T-cell (primary cell): ENCODE data around the gene MSN. TPM values are rescaled to one million over a fixed set of nuclear protein-coding genes. Genes with fewer than 3 reads are reported as not detected.

Experiments used
- ATAC-seq, 4 experiments: fragments of 200-7000 bp in 3 of 4; fragments of 150-1000 bp in 1 of 4; cut with Tn5 transposase; replicated peaks in 1 of 4; 1 replicate in 3 of 4; 2 replicates in 1 of 4; pipeline ENCODE4 v1.10.0; 2021; ENCODE audit warnings: moderate library complexity in 3 of 4, mild to moderate bottlenecking in 2 of 4, moderate number of reproducible peaks in 1 of 4
- CTCF ChIA-PET, 2 donors: fragments of 300-600 bp; sonication (Branson Sonifier 250); formaldehyde crosslinking; loops; one replicate each; lab custom pipeline; 2022; ENCODE audit warnings: antibody characterized with exemption in 2 of 2; lab: Charles Lee
- POLR2A ChIA-PET, 2 donors: fragments of 300-600 bp; sonication (Branson Sonifier 250); formaldehyde crosslinking; loops; one replicate each; lab custom pipeline; 2022; ENCODE audit warnings: antibody characterized with exemption in 2 of 2; lab: Charles Lee
- DNase-seq, 35 experiments: peaks; one replicate each; pipeline versions ENCODE4 v3.0.0 to v3.0.0-alpha.2; 2013 to 2023
- H3K27ac ChIP-seq: one replicate; pipeline ENCODE4 v1.5.1; 2013; ENCODE audit warnings: low read length
- H3K27me3 ChIP-seq, 2 experiments: replicated peaks in 1 of 2; 1 replicate in 1 of 2; 2 replicates in 1 of 2; pipeline versions ENCODE4 v1.6.1 to v1.7.0; 2013; ENCODE audit warnings: low read length in 1 of 2, mixed read lengths in 1 of 2; ENCODE audit not compliant: control insufficient read depth in 2 of 2, insufficient read depth in 2 of 2; ENCODE audit errors: extremely low read depth in 1 of 2
- H3K36me3 ChIP-seq, 2 donors: 1 replicate in 1 of 2; 2 replicates in 1 of 2; pipeline versions ENCODE4 v1.6.1 to v1.7.0; 2013; ENCODE audit warnings: low read length in 1 of 2; ENCODE audit not compliant: control insufficient read depth in 2 of 2, insufficient read depth in 1 of 2; ENCODE audit errors: extremely low read depth in 1 of 2
- H3K4me1 ChIP-seq, 2 experiments: 1 replicate in 1 of 2; 2 replicates in 1 of 2; pipeline versions ENCODE4 v1.6.1 to v1.7.0; 2013; ENCODE audit warnings: low read length in 2 of 2, mixed read lengths in 1 of 2; ENCODE audit not compliant: insufficient read depth in 2 of 2, control insufficient read depth in 1 of 2; ENCODE audit errors: extremely low read depth in 1 of 2
- H3K4me3 ChIP-seq, 2 donors: 1 replicate in 1 of 2; 2 replicates in 1 of 2; pipeline versions ENCODE4 v1.5.1 to v1.7.0; 2013; ENCODE audit warnings: mild to moderate bottlenecking in 2 of 2, low read length in 1 of 2, moderate library complexity in 1 of 2; ENCODE audit not compliant: control insufficient read depth in 1 of 2; ENCODE audit errors: extremely low read depth in 1 of 2
- H3K9me3 ChIP-seq: 2 replicates; pipeline ENCODE4 v1.7.0; 2013
- H3K27ac Mint-ChIP-seq, 2 donors: one replicate each; pipeline ENCODE4 v1.8.0; 2020 to 2021; ENCODE audit warnings: mild to moderate bottlenecking in 2 of 2, mixed read lengths in 2 of 2
- H3K27me3 Mint-ChIP-seq, 2 donors: one replicate each; pipeline ENCODE4 v1.8.0; 2021 to 2022; ENCODE audit warnings: mixed read lengths in 2 of 2
- H3K36me3 Mint-ChIP-seq: one replicate; pipeline ENCODE4 v1.8.0; 2021; ENCODE audit warnings: mixed read lengths
- H3K4me1 Mint-ChIP-seq, 3 donors: one replicate each; pipeline ENCODE4 v1.8.0; 2020 to 2022; ENCODE audit warnings: mixed read lengths in 3 of 3, mild to moderate bottlenecking in 1 of 3
- H3K4me3 Mint-ChIP-seq, 3 donors: one replicate each; pipeline ENCODE4 v1.8.0; 2020 to 2022; ENCODE audit warnings: mild to moderate bottlenecking in 3 of 3, mixed read lengths in 3 of 3, moderate library complexity in 3 of 3
- H3K9me3 Mint-ChIP-seq, 3 donors: one replicate each; pipeline ENCODE4 v1.8.0; 2020 to 2022; ENCODE audit warnings: mixed read lengths in 3 of 3
- WGBS: methylation state at CpG from one replicate; pipeline ENCODE4 v1.1.5; 2013; ENCODE audit warnings: missing lambda C conversion rate; ENCODE audit not compliant: insufficient coverage; 5-methylcytosine and 5-hydroxymethylcytosine counted together
- total RNA-seq, 35 experiments: library from RNA in 6 of 35; stranded (reverse) in 6 of 35; fragments of 120-200 nt in 1 of 35; gene quantifications; one replicate each; pipeline versions ENCODE4 v1.2.1 to v1.2.4 and lab custom pipeline; 2013 to 2026

Gene MSN
- total RNA-seq, 5 donors from 2014 or later (not counting 1 experiment from before 2014, with no cell fraction given) = 324 to 383 (median 348) TPM

- Histone ChIP-seq H3K27me3 (no peaks in the 10 kb centered on the region), H3K9me3 (no peaks in the 10 kb centered on the region), H3K27ac (peak overlapping the region; percentile 68), H3K4me1 (peaks cover 19 to 70% of the 10 kb centered on the region in 2 experiments), H3K36me3 (peaks cover 0 to 6% of the 10 kb centered on the region in 2 donors), H3K4me3 (no peak overlapping the region)
- peaks cover 32% of the 10 kb centered on the region for H3K36me3 Mint-ChIP-seq
- peak overlapping the region in 1 of 3 donors; percentile 41 for H3K4me3 Mint-ChIP-seq
- no peaks in the 10 kb centered on the region for H3K9me3 Mint-ChIP-seq
- WGBS = no CpG with 5 or more reads among the region's 2 CpGs
- DNase-seq (no peak), ATAC-seq (peak in 2 of 4 experiments; percentile 11 to 22)
- ChIA-PET POLR2A (no interaction called here), CTCF (interaction anchor here in 1 of 2 donors (0.6 to 1.8 kb wide), 2 partner anchors 16 to 275 kb away, joined by 3 to 5 read pairs; no protein-coding TSS in a partner anchor)
- H3K27ac Mint-ChIP-seq = peak overlapping the region; percentile 77 to 92
- H3K27me3 Mint-ChIP-seq = no peaks in the 10 kb centered on the region
- peaks cover 72 to 73% (median 73%) of the 10 kb centered on the region in 3 donors for H3K4me1 Mint-ChIP-seq
These were observed 39.7 kb downstream of the MSN start for GRCh38 chrX:65707151-65707550.

- ChIA-PET CTCF (interaction anchor here in 1 of 2 donors (0.6 to 0.7 kb wide), 4 partner anchors 11 to 343 kb away, joined by 3 to 5 read pairs (median 4); no protein-coding TSS in a partner anchor), POLR2A (interaction anchor here (0.5 to 0.7 kb wide), 3 partner anchors 10 to 238 kb away, joined by 5 to 8 read pairs (median 6); no protein-coding TSS in a partner anchor)
- H3K36me3 ChIP-seq = peaks cover 4 to 11% of the 10 kb centered on the region in 2 donors
- peaks cover 69 to 74% (median 69%) of the 10 kb centered on the region in 3 donors for H3K4me1 Mint-ChIP-seq
- H3K4me3 Mint-ChIP-seq = no peak overlapping the region
- H3K4me3 ChIP-seq = no peak overlapping the region
- no CpG with 5 or more reads among the region's 6 CpGs for WGBS
- ATAC-seq (no peak), DNase-seq (no peak)
- H3K9me3 ChIP-seq = no peaks in the 10 kb centered on the region
- peak overlapping the region in 1 of 2 donors; percentile 59 for H3K27ac Mint-ChIP-seq
- peak overlapping the region; percentile 12 for H3K27ac ChIP-seq
- H3K4me1 ChIP-seq = peaks cover 21 to 45% of the 10 kb centered on the region in 2 experiments
- H3K27me3 ChIP-seq = no peaks in the 10 kb centered on the region
- H3K36me3 Mint-ChIP-seq = peaks cover 29% of the 10 kb centered on the region
- H3K9me3 Mint-ChIP-seq = no peaks in the 10 kb centered on the region
- H3K27me3 Mint-ChIP-seq = no peaks in the 10 kb centered on the region
These were observed 44.8 kb downstream of the MSN start for GRCh38 chrX:65712005-65712806.

- no peaks in the 10 kb centered on the region for H3K9me3 Mint-ChIP-seq
- POLR2A ChIA-PET = no interaction called here
- no peak for ATAC-seq
- no peak overlapping the region for H3K27ac ChIP-seq
- H3K27me3 ChIP-seq = no peaks in the 10 kb centered on the region
- no peak for DNase-seq
- no peaks in the 10 kb centered on the region for H3K9me3 ChIP-seq
- H3K36me3 Mint-ChIP-seq = peaks cover 42% of the 10 kb centered on the region
- H3K27ac Mint-ChIP-seq = peak overlapping the region in 1 of 2 donors; percentile 81
- H3K4me1 ChIP-seq = peaks cover 42 to 69% of the 10 kb centered on the region in 2 experiments
- H3K4me1 Mint-ChIP-seq = peaks cover 93 to 95% (median 94%) of the 10 kb centered on the region in 3 donors
- no peak overlapping the region for H3K4me3 Mint-ChIP-seq
- CTCF ChIA-PET = no interaction called here
- H3K27me3 Mint-ChIP-seq = no peaks in the 10 kb centered on the region
- no CpG with 5 or more reads among the region's 4 CpGs for WGBS
- H3K36me3 ChIP-seq = peaks cover 4 to 48% of the 10 kb centered on the region in 2 donors
- H3K4me3 ChIP-seq = no peak overlapping the region
These were observed 51.1 kb downstream of the MSN start for GRCh38 chrX:65718538-65718937.

- ATAC-seq = no peak
- no CpG with 5 or more reads among the region's 2 CpGs for WGBS
- POLR2A ChIA-PET = interaction anchor here (0.5 to 0.6 kb wide), 3 partner anchors 47 to 199 kb away, joined by 3 to 4 read pairs (median 3); no protein-coding TSS in a partner anchor
These were observed 53.0 kb downstream of the MSN start for GRCh38 chrX:65720381-65720964.

GRCh38 chrX:65723706-65724105 is 56.3 kb downstream of the MSN start:
- WGBS = no CpG with 5 or more reads among the region's 2 CpGs
- Histone ChIP-seq H3K27ac (peak overlapping the region; percentile 81), H3K4me1 (peaks cover 28 to 74% of the 10 kb centered on the region in 2 experiments), H3K9me3 (no peaks in the 10 kb centered on the region), H3K27me3 (no peaks in the 10 kb centered on the region), H3K36me3 (peaks cover 0 to 47% of the 10 kb centered on the region in 2 donors), H3K4me3 (no peak overlapping the region)
- Mint-ChIP-seq H3K9me3 (no peaks in the 10 kb centered on the region), H3K27ac (peak overlapping the region; percentile 81 to 84), H3K4me1 (peaks cover 86 to 92% (median 91%) of the 10 kb centered on the region in 3 donors), H3K4me3 (peak overlapping the region in 2 of 3 donors; percentile 53 to 63), H3K27me3 (no peaks in the 10 kb centered on the region), H3K36me3 (peaks cover 51% of the 10 kb centered on the region)
- ATAC-seq (peak; percentile 59 to 74 (median 70)), DNase-seq (peak in 15 of 35 experiments; percentile 1 to 67 (median 11))
- ChIA-PET POLR2A (interaction anchor here in 1 of 2 donors (0.6 kb wide), 1 partner anchor 51 kb away, joined by 4 read pairs; no protein-coding TSS in a partner anchor), CTCF (interaction anchor here (0.6 to 2.2 kb wide), 8 partner anchors 9 to 141 kb away, joined by 3 to 7 read pairs (median 4); no protein-coding TSS in a partner anchor)

More at GRCh38 chrX:65720381-65720964, 53.0 kb downstream of the MSN start:
- H3K4me3 ChIP-seq = no peak overlapping the region
- H3K4me3 Mint-ChIP-seq = peak overlapping the region in 2 of 3 donors; percentile 2 to 41
- peak overlapping the region; percentile 76 to 89 for H3K27ac Mint-ChIP-seq
- H3K27me3 Mint-ChIP-seq = no peaks in the 10 kb centered on the region
- peaks cover 40 to 81% of the 10 kb centered on the region in 2 experiments for H3K4me1 ChIP-seq
- H3K27ac ChIP-seq = peak overlapping the region; percentile 81
- H3K27me3 ChIP-seq = no peaks in the 10 kb centered on the region
- CTCF ChIA-PET = interaction anchor here (0.5 to 1.4 kb wide), 4 partner anchors 9 to 142 kb away, joined by 3 to 6 read pairs (median 4); no protein-coding TSS in a partner anchor
- DNase-seq = no peak
- peaks cover 4 to 51% of the 10 kb centered on the region in 2 donors for H3K36me3 ChIP-seq
- peaks cover 93 to 94% (median 93%) of the 10 kb centered on the region in 3 donors for H3K4me1 Mint-ChIP-seq
- H3K9me3 Mint-ChIP-seq = no peaks in the 10 kb centered on the region
- H3K9me3 ChIP-seq = no peaks in the 10 kb centered on the region
- peaks cover 51% of the 10 kb centered on the region for H3K36me3 Mint-ChIP-seq

- no peak overlapping the region for H3K4me3 ChIP-seq
- ChIA-PET CTCF (interaction anchor here in 1 of 2 donors (1.1 kb wide), 1 partner anchor 33 kb away, joined by 3 read pairs; no protein-coding TSS in a partner anchor), POLR2A (no interaction called here)
- H3K36me3 ChIP-seq = peaks cover 0 to 59% of the 10 kb centered on the region in 2 donors
- H3K27ac ChIP-seq = no peak overlapping the region
- peaks cover 19 to 56% of the 10 kb centered on the region in 2 experiments for H3K4me1 ChIP-seq
- H3K4me1 Mint-ChIP-seq = peaks cover 58 to 86% (median 83%) of the 10 kb centered on the region in 3 donors
- H3K27me3 ChIP-seq = no peaks in the 10 kb centered on the region
- ATAC-seq (no peak), DNase-seq (no peak)
- H3K36me3 Mint-ChIP-seq = peaks cover 50% of the 10 kb centered on the region
- H3K27me3 Mint-ChIP-seq = no peaks in the 10 kb centered on the region
- no peaks in the 10 kb centered on the region for H3K9me3 Mint-ChIP-seq
- H3K4me3 Mint-ChIP-seq = no peak overlapping the region
- WGBS = no CpG with 5 or more reads among the region's 1 CpG
- peak overlapping the region; percentile 50 to 69 for H3K27ac Mint-ChIP-seq
- H3K9me3 ChIP-seq = no peaks in the 10 kb centered on the region
These were observed 59.3 kb downstream of the MSN start for GRCh38 chrX:65726715-65727114.
